Activated CD4-positive, alpha-beta T cell treated with anti-CD3 and anti-CD28 coated beads, Interleukin-10, Interleukin-2, amounts not matched to agents 100 ng/mL and 50 ng/mL, durations not matched to agents 16 hours and 8 hours (primary cell): ENCODE data around the gene UGT1A9.

Source experiments
- DNase-seq: peaks from one replicate; pipeline ENCODE4 v3.0.0-alpha.2; 2020

Gene UGT1A9

DNA sequence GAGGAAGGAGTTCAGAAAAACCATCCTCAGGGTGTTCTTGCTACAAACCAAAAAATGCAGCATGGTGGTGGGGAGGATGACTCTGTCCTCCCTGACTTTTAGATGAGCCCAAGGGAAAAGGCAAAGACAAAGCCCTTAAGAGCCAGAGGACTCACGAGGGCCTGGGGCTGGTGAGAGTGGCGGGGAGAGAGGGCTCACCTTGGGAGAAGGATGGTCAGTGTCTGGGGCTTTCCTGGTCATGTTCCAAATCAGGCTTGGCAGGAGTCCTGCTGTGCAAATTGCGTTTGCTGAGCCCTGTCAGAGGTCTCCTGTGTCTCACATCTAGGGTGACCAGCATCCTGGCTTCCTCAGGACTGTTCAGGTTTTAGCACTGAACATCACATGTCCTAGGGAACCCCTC is 93.1 kb downstream of the UGT1A9 start:
- no peak for DNase-seq

GRCh38 chr2:233766416-233766815 is 94.7 kb downstream of the UGT1A9 start:
- no peak for DNase-seq

DNA sequence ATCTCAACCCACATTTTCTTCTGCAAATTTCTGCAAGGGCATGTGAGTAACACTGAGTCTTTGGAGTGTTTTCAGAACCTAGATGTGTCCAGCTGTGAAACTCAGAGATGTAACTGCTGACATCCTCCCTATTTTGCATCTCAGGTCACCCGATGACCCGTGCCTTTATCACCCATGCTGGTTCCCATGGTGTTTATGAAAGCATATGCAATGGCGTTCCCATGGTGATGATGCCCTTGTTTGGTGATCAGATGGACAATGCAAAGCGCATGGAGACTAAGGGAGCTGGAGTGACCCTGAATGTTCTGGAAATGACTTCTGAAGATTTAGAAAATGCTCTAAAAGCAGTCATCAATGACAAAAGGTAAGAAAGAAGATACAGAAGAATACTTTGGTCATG is 96.4 kb downstream of the UGT1A9 start:
- no peak for DNase-seq

- DNase-seq = no peak
Observed at GRCh38 chr2:233769260-233769659, 97.6 kb downstream of the UGT1A9 start.

DNA sequence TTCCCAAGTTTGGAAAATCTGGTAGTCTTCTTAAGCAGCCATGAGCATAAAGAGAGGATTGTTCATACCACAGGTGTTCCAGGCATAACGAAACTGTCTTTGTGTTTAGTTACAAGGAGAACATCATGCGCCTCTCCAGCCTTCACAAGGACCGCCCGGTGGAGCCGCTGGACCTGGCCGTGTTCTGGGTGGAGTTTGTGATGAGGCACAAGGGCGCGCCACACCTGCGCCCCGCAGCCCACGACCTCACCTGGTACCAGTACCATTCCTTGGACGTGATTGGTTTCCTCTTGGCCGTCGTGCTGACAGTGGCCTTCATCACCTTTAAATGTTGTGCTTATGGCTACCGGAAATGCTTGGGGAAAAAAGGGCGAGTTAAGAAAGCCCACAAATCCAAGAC is 100.5 kb downstream of the UGT1A9 start:
- DNase-seq = no peak

DNA sequence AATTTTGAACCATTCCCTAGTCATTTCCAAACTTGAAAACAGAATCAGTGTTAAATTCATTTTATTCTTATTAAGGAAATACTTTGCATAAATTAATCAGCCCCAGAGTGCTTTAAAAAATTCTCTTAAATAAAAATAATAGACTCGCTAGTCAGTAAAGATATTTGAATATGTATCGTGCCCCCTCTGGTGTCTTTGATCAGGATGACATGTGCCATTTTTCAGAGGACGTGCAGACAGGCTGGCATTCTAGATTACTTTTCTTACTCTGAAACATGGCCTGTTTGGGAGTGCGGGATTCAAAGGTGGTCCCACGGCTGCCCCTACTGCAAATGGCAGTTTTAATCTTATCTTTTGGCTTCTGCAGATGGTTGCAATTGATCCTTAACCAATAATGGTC is 100.9 kb downstream of the UGT1A9 start:
- DNase-seq = no peak

DNA sequence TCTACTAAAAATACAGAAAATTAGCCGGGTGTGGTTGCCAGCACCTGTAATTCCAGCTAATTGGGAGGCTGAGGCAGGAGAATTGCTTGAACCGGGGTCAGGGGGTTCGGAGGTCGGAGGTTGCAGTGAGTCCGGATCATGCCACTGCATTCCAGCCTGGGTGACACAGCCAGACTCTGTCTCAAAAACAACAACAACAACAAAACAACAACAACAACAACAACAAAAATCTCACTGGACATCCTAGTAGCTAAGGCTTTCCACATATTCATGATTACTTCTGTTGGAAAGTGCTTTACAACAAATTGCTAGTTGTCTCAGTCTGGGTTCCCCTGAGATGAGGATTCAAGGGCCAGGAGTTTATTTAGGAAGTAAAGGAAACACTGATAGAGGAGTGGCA is 102.2 kb downstream of the UGT1A9 start:
- DNase-seq = no peak

DNA sequence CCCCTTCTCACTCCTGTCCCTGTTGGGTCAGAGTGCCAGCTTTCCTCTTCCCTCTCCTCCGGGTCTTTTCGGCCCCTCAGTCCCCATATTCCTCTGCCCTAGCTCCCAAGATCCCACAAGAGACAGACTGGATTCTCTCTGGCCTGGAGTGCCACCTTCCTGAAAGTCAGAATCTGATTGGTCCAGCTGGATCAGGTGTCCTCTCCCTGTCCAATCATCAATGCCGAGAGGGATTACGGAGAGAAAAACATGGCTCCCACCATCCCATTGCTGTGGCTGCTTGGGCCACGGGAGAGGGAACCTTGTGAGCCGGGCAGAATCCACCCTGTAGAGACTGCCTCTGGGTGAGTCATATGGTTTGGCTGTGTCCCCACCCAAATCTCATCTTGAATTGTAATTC is 103.7 kb downstream of the UGT1A9 start:
- no peak for DNase-seq

DNA sequence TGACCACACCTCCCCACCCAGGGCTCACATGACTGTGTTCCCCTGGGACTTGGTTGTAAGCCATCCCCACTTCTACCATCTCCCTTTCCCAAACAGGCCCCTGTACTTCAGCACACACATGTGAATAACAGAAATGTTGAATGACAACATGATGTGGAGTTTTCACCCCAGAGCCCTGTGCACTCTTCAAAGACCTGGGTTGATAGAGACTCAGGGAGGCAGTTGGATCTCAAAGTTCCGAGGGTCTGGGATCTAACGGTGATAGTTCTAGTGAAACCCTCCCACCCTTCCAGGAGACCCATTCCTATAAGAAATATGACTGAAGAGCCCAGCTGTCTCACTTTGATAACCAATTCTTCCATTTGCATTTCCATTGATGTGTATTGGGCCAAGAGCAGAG is 106.3 kb downstream of the UGT1A9 start, which contains the start of gene MROH2A:
Gene MROH2A, plus strand, starts transcription at position 301 of the 400 bp plus-strand sequence. CDS start 1,029 bp downstream, outside the sequence.
- DNase-seq = no peak

- DNase-seq = no peak
Observed at GRCh38 chr2:233779722-233780121, 108.0 kb downstream of the UGT1A9 start.

GRCh38 chr2:233780771-233781170 is 109.1 kb downstream of the UGT1A9 start:
- DNase-seq = no peak

GRCh38 chr2:233789554-233789953 is 117.9 kb downstream of the UGT1A9 start:
- no peak for DNase-seq

- DNase-seq = no peak
Observed at GRCh38 chr2:233791151-233791882, 119.6 kb downstream of the UGT1A9 start.

DNA sequence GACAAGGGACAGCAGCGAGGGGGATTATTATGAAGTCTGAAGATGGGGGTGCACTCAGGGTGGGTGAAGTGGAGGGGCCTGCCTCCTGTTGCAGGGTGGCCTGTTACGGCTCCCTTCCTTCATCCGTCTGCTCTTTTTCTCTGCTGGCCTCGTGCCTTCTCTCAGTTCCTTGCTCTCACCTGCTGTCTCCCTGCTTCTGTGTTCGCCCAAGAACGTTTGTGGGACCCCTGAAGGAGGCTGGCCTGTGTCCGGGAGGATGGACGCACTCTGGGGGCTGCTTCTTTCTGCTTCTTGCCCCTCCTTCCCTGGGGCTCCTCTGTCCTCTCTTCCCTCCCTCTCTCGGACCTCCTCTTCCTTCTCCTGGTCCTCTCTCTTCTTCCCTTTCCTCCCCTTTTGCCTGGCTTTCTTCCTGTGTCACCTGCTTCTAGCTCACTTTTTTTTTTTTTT is 120.2 kb downstream of the UGT1A9 start:
- DNase-seq = no peak

GRCh38 chr2:233792720-233793119 is 121.0 kb downstream of the UGT1A9 start:
- no peak for DNase-seq

- no peak for DNase-seq
Observed at GRCh38 chr2:233793465-233794127, 121.9 kb downstream of the UGT1A9 start.

GRCh38 chr2:233794128-233794658 is 122.5 kb downstream of the UGT1A9 start:
- no peak for DNase-seq

DNA sequence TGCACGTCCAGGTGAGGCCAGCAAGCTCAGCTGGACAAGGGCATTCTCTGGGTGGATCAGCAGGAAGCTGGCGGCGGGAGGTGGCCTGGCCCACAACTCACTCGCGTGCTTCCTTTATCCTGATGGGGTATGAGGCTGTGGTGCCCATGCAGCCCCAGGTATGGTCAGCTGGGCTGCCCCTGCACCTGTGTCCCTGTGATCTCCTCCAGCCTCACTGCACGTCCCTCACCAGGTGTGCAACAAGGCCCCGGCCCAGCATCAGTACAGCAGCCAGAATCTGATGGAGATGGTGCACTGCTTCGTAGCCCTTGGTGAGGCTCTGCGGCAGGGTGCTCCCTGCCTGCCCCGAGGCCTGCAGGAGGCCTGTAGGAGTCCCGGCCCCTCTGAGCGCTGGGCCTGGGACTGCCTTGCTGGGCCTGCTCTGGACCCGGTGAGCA is 124.1 kb downstream of the UGT1A9 start:
- DNase-seq = no peak

- DNase-seq = no peak
Observed at GRCh38 chr2:233796254-233796653, 124.6 kb downstream of the UGT1A9 start.

DNA sequence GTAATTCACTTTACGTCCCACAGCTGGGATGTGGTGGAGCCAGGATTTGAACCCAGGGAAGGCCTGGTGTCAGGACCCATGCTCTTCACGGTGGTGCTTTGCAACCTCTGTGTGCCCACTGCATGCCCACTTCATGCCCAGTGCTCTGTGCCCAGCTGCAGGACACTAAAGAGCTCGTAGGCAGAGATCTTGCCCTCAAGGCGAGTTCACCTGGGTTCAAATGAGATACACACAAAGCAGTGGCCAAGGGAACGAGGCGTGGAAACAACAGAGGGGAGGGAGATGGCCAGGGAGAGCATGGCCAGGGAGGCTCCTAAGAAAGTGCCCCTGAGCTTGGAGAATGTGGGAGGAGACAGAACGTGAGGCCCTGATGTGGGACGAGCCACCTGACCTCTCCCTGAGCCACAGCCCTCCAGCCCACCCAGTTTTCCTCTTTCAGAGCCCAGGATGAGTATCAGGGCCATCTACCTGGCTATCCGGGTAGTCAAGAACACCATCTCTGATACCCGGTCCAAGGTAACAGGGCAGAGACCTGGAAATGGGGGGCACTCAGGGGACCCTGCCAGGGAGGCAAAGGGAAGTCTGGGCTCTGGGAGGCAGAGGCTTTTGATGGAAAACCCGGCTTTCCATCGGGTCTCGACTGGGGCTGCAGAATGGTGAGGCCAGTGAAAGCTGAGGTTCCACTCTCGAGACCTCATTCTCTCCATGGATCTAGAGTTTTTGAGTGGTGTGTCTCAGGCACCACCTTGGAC is 126.8 kb downstream of the UGT1A9 start:
- no peak for DNase-seq

- no peak for DNase-seq
Observed at GRCh38 chr2:233799087-233799665, 127.5 kb downstream of the UGT1A9 start.

DNA sequence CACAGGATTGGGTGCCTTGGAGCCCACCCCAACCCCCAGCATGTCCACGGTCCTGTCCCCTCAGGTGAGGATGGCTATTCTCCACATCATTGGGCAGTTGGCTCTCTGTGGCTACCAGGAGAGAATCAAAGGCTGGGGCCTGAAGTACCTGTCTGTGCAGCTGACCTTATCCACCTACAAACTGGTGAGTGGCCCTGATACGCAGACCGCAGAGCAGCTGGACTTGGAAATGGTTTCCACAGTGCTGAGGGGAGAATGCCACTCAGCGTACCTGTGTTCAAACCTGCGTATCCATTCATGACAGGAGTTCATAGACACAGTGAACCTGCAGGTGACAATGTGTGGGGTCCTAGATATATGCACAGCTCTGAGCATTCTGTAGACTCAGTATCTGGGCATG is 128.0 kb downstream of the UGT1A9 start:
- no peak for DNase-seq

DNA sequence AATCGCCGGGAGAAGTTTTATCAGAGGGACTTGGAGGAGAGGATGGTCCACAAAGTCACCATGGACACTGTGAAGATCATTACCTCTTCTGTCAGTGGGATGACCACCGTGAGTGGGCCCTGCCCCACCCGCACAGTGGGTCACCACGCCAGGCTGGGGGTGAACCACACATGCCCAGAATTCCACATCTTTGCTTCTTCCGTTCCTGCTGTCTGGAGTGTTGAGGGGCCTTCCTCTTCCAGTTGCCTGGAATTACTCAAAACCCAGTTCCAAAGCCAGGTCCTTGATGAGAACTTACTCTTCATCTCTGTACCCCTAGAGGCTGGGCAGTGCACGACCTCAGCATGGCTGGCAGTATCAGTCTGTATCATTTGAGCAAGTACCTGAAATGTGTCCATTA is 128.5 kb downstream of the UGT1A9 start:
- no peak for DNase-seq
